GM23338 (cell line): ENCODE data around the gene ZBTB5. TPM values are rescaled to one million over a fixed set of nuclear protein-coding genes. Genes with fewer than 3 reads are reported as not detected.

Experiments used
- ATAC-seq: fragments of 200-7000 bp; cut with Tn5 transposase; 3 replicates; pipeline ENCODE4 v1.9.1; 2020
- DNase-seq: peaks from one replicate; pipeline ENCODE4 v3.0.0-alpha.2; 2015; ENCODE audit warnings: low spot score
- H2AFZ ChIP-seq: fragments of 200-600 bp; sonication (generic); 2 replicates; pipeline ENCODE4 v1.8.0; 2016; ENCODE audit warnings: antibody characterized with exemption, mild to moderate bottlenecking, moderate library complexity
- H3F3A ChIP-seq: fragments of 200-600 bp; sonication (generic); replicated peaks from 2 replicates; pipeline ENCODE4 v1.8.0; 2017; ENCODE audit warnings: antibody characterized with exemption, mixed run types, low read depth
- H3K27ac ChIP-seq: fragments of 200-600 bp; sonication (generic); 2 replicates; pipeline ENCODE4 v1.6.1; 2016; ENCODE audit warnings: low read depth
- H3K27me3 ChIP-seq: fragments of 200-600 bp; sonication (generic); 2 replicates; pipeline ENCODE4 v1.8.0; 2016; ENCODE audit warnings: mild to moderate bottlenecking, mixed run types, moderate library complexity; ENCODE audit not compliant: insufficient read depth
- H3K36me3 ChIP-seq: fragments of 200-600 bp; sonication (generic); 2 replicates; pipeline ENCODE4 v1.8.0; 2016; ENCODE audit warnings: mild to moderate bottlenecking; ENCODE audit not compliant: insufficient read depth
- H3K4me1 ChIP-seq: fragments of 200-600 bp; sonication (generic); 2 replicates; pipeline ENCODE4 v1.8.0; 2016; ENCODE audit warnings: mild to moderate bottlenecking, moderate library complexity; ENCODE audit not compliant: insufficient read depth
- H3K4me2 ChIP-seq: fragments of 200-600 bp; sonication (generic); 2 replicates; pipeline ENCODE4 v1.7.1; 2017; ENCODE audit warnings: mixed run types
- H3K4me3 ChIP-seq: fragments of 200-600 bp; sonication (generic); 2 replicates; pipeline ENCODE4 v1.6.1; 2016; ENCODE audit warnings: mixed run types
- H3K79me2 ChIP-seq: fragments of 200-600 bp; sonication (generic); replicated peaks from 2 replicates; pipeline ENCODE4 v1.8.0; 2017; ENCODE audit warnings: mild to moderate bottlenecking; ENCODE audit not compliant: insufficient read depth
- H3K9me2 ChIP-seq: fragments of 200-600 bp; sonication (generic); 2 replicates; pipeline ENCODE4 v1.8.0; 2017; ENCODE audit not compliant: insufficient read depth
- H4K20me1 ChIP-seq: fragments of 200-600 bp; sonication (generic); replicated peaks from 2 replicates; pipeline ENCODE4 v1.8.0; 2017; ENCODE audit warnings: mild to moderate bottlenecking; ENCODE audit not compliant: insufficient read depth
- H3K27ac Mint-ChIP-seq: 2 replicates; pipeline ENCODE4 v1.8.0; 2020; ENCODE audit warnings: inconsistent platforms, mild to moderate bottlenecking, moderate library complexity, mixed read lengths
- H3K27me3 Mint-ChIP-seq: 3 replicates; pipeline ENCODE4 v1.8.0; 2022; ENCODE audit warnings: low read depth, mild to moderate bottlenecking, moderate library complexity, mixed read lengths, inconsistent platforms; ENCODE audit not compliant: insufficient read depth, poor library complexity
- H3K36me3 Mint-ChIP-seq: 3 replicates; pipeline ENCODE4 v1.8.0; 2021; ENCODE audit warnings: low read depth, mild to moderate bottlenecking, inconsistent platforms, moderate library complexity, mixed read lengths
- H3K4me1 Mint-ChIP-seq: 3 replicates; pipeline ENCODE4 v1.8.0; 2020; ENCODE audit warnings: mild to moderate bottlenecking, inconsistent platforms, mixed read lengths
- H3K4me3 Mint-ChIP-seq: 3 replicates; pipeline ENCODE4 v1.8.0; 2021; ENCODE audit warnings: moderate library complexity, mild to moderate bottlenecking, inconsistent platforms, mixed read lengths
- H3K9me3 Mint-ChIP-seq: 3 replicates; pipeline ENCODE4 v1.8.0; 2020; ENCODE audit warnings: moderate library complexity, mild to moderate bottlenecking, inconsistent platforms, mixed read lengths
- CREB1 ChIP-seq: fragments of 250-450 bp; sonication (Bioruptor Pico); IDR thresholded peaks from 2 replicates; pipeline ENCODE4 v1.5.0; 2020; ENCODE audit warnings: low read depth, mild to moderate bottlenecking, moderate library complexity
- ETS1 ChIP-seq: IDR thresholded peaks from 2 replicates; pipeline ENCODE4 v1.6.1; 2016; ENCODE audit warnings: antibody characterized with exemption
- EZH2 ChIP-seq: fragments of 200-600 bp; sonication (generic); IDR thresholded peaks from one replicate; pipeline ENCODE4 v1.8.0; 2017; ENCODE audit warnings: antibody characterized with exemption, mild to moderate bottlenecking, low read depth; ENCODE audit not compliant: unreplicated experiment
- EZH2phosphoT487 ChIP-seq: fragments of 200-600 bp; sonication (generic); IDR thresholded peaks from one replicate; pipeline ENCODE4 v1.8.1; 2018; ENCODE audit warnings: antibody characterized with exemption; ENCODE audit not compliant: unreplicated experiment
- JUNB ChIP-seq: IDR thresholded peaks from one replicate; pipeline ENCODE4 v1.6.1; 2016; ENCODE audit warnings: antibody characterized with exemption; ENCODE audit not compliant: unreplicated experiment
- NANOG ChIP-seq: IDR thresholded peaks from 2 replicates; pipeline ENCODE4 v1.6.1; 2016; ENCODE audit warnings: antibody characterized with exemption, borderline replicate concordance
- POLR2AphosphoS5 ChIP-seq: IDR thresholded peaks from 2 replicates; pipeline ENCODE4 v1.6.1; 2016; ENCODE audit warnings: antibody characterized with exemption, low read depth
- STAT1 ChIP-seq: IDR thresholded peaks from one replicate; pipeline ENCODE4 v1.6.1; 2016; ENCODE audit warnings: antibody characterized with exemption; ENCODE audit not compliant: unreplicated experiment
- ZNF114 ChIP-seq: fragments of 250-450 bp; sonication (Bioruptor Pico); IDR thresholded peaks from 2 replicates; pipeline ENCODE4 v1.5.0; 2020; ENCODE audit warnings: mild to moderate bottlenecking, moderate library complexity
- ZNF331 ChIP-seq: fragments of 250-450 bp; sonication (Bioruptor Pico); IDR thresholded peaks from 2 replicates; pipeline ENCODE4 v1.5.0; 2020; ENCODE audit warnings: low read depth, mild to moderate bottlenecking, moderate library complexity
- polyA plus RNA-seq: library from polyadenylated mRNA; unstranded; fragments of >200 nt; fragmentation: Nextera tagmentation; extraction: Ambion mirVana; gene quantifications from 2 replicates; pipeline ENCODE4 v1.2.1, GENCODE V29; 2016
- total RNA-seq: library from RNA; depleted of rRNA; stranded (reverse); fragments of >200 nt; shearing (Covaris generic); gene quantifications from 2 replicates; pipeline ENCODE4 v1.2.3, GENCODE V29; 2014
- TF ChIP-seq, protein P1 (sequence below): fragments of 250-450 bp; sonication (Bioruptor Pico); IDR thresholded peaks from 2 replicates; pipeline ENCODE4 v1.5.0; 2020; ENCODE audit warnings: mild to moderate bottlenecking, moderate library complexity
- TF ChIP-seq, protein P2 (sequence below), 2 experiments: fragments of 200-600 bp in 1 of 2; sonication (generic) in 1 of 2; conservative IDR thresholded peaks; 2 replicates each; pipeline versions ENCODE4 v1.5.1 to v1.6.1; 2016 to 2017; ENCODE audit warnings: antibody characterized with exemption in 2 of 2, low read depth in 2 of 2, mild to moderate bottlenecking in 2 of 2, moderate library complexity in 1 of 2
- TF ChIP-seq, protein P3 (sequence below): IDR thresholded peaks from one replicate; pipeline ENCODE4 v1.6.1; 2018; ENCODE audit warnings: antibody characterized with exemption; ENCODE audit not compliant: unreplicated experiment

ZBTB5 gene
- total and polyA plus RNA-seq, 2 experiments from 2014 or later = 2.8 to 19.5 TPM

DNA sequence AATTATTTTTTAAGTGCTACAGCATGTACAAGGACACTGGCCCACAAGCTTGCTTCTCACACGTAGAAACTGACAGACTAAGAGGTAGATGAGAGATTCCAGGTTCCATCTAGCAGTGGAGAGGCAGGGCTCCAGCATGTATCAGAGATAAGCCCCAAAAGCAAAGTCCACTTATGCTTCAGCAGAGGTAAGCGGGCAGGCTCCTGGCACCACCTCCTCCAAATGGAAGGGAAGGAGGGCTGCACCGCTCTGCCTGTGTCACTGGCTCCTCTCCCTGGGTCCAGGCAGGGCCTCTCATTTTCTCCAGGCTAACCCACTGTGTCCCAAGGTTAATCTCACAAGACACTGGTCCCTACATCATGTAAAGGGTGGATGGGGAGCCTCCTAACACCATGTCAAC lies 26.9 kb downstream of the ZBTB5 start:
- Mint-ChIP-seq H3K4me1 (peaks cover 15% of the 10 kb centered on the region), H3K4me3 (no peak overlapping the region), H3K36me3 (peaks cover 87% of the 10 kb centered on the region), H3K27ac (no peak overlapping the region), H3K27me3 (no peaks in the 10 kb centered on the region), H3K9me3 (no peaks in the 10 kb centered on the region)
- peaks cover 17% of the 10 kb centered on the region; the same call in 1 of the 2 replicates for H3K4me1 ChIP-seq
- peaks cover 30% of the 10 kb centered on the region for H4K20me1 ChIP-seq
- TF ChIP-seq CREB1 (no peak), NANOG (no peak), ZNF114 (no peak), STAT1 (no peak), EZH2phosphoT487 (no peak), EZH2 (no peak), POLR2AphosphoS5 (no peak), ZNF331 (CRISPR knock-in tag) (no peak), ETS1 (no peak), JUNB (no peak)
- TF ChIP-seq, protein P1, sequence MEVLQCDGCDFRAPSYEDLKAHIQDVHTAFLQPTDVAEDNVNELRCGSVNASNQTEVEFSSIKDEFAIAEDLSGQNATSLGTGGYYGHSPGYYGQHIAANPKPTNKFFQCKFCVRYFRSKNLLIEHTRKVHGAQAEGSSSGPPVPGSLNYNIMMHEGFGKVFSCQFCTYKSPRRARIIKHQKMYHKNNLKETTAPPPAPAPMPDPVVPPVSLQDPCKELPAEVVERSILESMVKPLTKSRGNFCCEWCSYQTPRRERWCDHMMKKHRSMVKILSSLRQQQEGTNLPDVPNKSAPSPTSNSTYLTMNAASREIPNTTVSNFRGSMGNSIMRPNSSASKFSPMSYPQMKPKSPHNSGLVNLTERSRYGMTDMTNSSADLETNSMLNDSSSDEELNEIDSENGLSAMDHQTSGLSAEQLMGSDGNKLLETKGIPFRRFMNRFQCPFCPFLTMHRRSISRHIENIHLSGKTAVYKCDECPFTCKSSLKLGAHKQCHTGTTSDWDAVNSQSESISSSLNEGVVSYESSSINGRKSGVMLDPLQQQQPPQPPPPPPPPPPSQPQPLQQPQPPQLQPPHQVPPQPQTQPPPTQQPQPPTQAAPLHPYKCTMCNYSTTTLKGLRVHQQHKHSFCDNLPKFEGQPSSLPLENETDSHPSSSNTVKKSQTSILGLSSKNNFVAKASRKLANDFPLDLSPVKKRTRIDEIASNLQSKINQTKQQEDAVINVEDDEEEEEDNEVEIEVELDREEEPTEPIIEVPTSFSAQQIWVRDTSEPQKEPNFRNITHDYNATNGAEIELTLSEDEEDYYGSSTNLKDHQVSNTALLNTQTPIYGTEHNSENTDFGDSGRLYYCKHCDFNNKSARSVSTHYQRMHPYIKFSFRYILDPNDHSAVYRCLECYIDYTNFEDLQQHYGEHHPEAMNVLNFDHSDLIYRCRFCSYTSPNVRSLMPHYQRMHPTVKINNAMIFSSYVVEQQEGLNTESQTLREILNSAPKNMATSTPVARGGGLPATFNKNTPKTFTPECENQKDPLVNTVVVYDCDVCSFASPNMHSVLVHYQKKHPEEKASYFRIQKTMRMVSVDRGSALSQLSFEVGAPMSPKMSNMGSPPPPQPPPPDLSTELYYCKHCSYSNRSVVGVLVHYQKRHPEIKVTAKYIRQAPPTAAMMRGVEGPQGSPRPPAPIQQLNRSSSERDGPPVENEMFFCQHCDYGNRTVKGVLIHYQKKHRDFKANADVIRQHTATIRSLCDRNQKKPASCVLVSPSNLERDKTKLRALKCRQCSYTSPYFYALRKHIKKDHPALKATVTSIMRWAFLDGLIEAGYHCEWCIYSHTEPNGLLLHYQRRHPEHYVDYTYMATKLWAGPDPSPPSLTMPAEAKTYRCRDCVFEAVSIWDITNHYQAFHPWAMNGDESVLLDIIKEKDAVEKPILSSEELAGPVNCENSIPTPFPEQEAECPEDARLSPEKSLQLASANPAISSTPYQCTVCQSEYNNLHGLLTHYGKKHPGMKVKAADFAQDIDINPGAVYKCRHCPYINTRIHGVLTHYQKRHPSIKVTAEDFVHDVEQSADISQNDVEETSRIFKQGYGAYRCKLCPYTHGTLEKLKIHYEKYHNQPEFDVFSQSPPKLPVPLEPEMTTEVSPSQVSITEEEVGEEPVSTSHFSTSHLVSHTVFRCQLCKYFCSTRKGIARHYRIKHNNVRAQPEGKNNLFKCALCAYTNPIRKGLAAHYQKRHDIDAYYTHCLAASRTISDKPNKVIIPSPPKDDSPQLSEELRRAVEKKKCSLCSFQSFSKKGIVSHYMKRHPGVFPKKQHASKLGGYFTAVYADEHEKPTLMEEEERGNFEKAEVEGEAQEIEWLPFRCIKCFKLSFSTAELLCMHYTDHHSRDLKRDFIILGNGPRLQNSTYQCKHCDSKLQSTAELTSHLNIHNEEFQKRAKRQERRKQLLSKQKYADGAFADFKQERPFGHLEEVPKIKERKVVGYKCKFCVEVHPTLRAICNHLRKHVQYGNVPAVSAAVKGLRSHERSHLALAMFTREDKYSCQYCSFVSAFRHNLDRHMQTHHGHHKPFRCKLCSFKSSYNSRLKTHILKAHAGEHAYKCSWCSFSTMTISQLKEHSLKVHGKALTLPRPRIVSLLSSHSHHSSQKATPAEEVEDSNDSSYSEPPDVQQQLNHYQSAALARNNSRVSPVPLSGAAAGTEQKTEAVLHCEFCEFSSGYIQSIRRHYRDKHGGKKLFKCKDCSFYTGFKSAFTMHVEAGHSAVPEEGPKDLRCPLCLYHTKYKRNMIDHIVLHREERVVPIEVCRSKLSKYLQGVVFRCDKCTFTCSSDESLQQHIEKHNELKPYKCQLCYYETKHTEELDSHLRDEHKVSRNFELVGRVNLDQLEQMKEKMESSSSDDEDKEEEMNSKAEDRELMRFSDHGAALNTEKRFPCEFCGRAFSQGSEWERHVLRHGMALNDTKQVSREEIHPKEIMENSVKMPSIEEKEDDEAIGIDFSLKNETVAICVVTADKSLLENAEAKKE (CRISPR knock-in tag) = no peak
- TF ChIP-seq, protein P2, sequence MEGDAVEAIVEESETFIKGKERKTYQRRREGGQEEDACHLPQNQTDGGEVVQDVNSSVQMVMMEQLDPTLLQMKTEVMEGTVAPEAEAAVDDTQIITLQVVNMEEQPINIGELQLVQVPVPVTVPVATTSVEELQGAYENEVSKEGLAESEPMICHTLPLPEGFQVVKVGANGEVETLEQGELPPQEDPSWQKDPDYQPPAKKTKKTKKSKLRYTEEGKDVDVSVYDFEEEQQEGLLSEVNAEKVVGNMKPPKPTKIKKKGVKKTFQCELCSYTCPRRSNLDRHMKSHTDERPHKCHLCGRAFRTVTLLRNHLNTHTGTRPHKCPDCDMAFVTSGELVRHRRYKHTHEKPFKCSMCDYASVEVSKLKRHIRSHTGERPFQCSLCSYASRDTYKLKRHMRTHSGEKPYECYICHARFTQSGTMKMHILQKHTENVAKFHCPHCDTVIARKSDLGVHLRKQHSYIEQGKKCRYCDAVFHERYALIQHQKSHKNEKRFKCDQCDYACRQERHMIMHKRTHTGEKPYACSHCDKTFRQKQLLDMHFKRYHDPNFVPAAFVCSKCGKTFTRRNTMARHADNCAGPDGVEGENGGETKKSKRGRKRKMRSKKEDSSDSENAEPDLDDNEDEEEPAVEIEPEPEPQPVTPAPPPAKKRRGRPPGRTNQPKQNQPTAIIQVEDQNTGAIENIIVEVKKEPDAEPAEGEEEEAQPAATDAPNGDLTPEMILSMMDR (conservative IDR thresholded peaks at IDR 0.05; ENCODE audit: low read depth in 2 of 2) = no peak
- TF ChIP-seq, protein P3, sequence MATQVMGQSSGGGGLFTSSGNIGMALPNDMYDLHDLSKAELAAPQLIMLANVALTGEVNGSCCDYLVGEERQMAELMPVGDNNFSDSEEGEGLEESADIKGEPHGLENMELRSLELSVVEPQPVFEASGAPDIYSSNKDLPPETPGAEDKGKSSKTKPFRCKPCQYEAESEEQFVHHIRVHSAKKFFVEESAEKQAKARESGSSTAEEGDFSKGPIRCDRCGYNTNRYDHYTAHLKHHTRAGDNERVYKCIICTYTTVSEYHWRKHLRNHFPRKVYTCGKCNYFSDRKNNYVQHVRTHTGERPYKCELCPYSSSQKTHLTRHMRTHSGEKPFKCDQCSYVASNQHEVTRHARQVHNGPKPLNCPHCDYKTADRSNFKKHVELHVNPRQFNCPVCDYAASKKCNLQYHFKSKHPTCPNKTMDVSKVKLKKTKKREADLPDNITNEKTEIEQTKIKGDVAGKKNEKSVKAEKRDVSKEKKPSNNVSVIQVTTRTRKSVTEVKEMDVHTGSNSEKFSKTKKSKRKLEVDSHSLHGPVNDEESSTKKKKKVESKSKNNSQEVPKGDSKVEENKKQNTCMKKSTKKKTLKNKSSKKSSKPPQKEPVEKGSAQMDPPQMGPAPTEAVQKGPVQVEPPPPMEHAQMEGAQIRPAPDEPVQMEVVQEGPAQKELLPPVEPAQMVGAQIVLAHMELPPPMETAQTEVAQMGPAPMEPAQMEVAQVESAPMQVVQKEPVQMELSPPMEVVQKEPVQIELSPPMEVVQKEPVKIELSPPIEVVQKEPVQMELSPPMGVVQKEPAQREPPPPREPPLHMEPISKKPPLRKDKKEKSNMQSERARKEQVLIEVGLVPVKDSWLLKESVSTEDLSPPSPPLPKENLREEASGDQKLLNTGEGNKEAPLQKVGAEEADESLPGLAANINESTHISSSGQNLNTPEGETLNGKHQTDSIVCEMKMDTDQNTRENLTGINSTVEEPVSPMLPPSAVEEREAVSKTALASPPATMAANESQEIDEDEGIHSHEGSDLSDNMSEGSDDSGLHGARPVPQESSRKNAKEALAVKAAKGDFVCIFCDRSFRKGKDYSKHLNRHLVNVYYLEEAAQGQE = no peak
- no peak overlapping the region for H3K27ac ChIP-seq
- 0 out of 2 replicates have a peak, but pooled peaks cover 13% of the 10 kb centered on the region for H3F3A ChIP-seq
- H3K36me3 ChIP-seq = peaks cover 26% of the 10 kb centered on the region
- DNase-seq (no peak), ATAC-seq (no peak)
- H2AFZ ChIP-seq = no peak overlapping the region
- no peaks in the 10 kb centered on the region for H3K27me3 ChIP-seq
- H3K79me2 ChIP-seq = peaks cover 40% of the 10 kb centered on the region
- H3K9me2 ChIP-seq = no peaks in the 10 kb centered on the region
- no peak overlapping the region for H3K4me3 ChIP-seq
- no peak overlapping the region for H3K4me2 ChIP-seq
